HepG2 (cell line): Measurements from ENCODE around the gene CAPN12. TPM values are rescaled to one million over a fixed set of nuclear protein-coding genes. Genes with fewer than 3 reads are reported as not detected.

Experiments
- CBX1 ChIP-seq: IDR thresholded peaks from one replicate; pipeline ENCODE4 v1.6.1; 2016; ENCODE audit warnings: antibody characterized with exemption, low read depth
- CEBPZ ChIP-seq: IDR thresholded peaks from 2 replicates; pipeline ENCODE4 v1.6.1; 2012; ENCODE audit warnings: low read length, improper control_type of control experiment
- HNRNPL ChIP-seq: fragments of 200-400 bp; formaldehyde crosslinking; IDR thresholded peaks from 2 replicates; pipeline ENCODE4 v1.6.1; 2017; ENCODE audit warnings: mild to moderate bottlenecking, low read depth, low read length
- KDM6A ChIP-seq: IDR thresholded peaks from 2 replicates; pipeline ENCODE4 v1.6.1; 2016; ENCODE audit warnings: low read depth
- MLX ChIP-seq: IDR thresholded peaks from 2 replicates; pipeline ENCODE4 v1.6.1; 2016
- MXD4 ChIP-seq: IDR thresholded peaks from 2 replicates; pipeline ENCODE4 v1.6.1; 2016; ENCODE audit warnings: mild to moderate bottlenecking, missing biosample characterization, missing genetic modification reagents
- NAIF1 ChIP-seq: sonication (generic); formaldehyde crosslinking; IDR thresholded peaks from 2 replicates; pipeline ENCODE4 v1.5.0; 2020; ENCODE audit warnings: mild to moderate bottlenecking, missing genetic modification reagents, borderline replicate concordance
- SIN3A ChIP-seq: IDR thresholded peaks from 2 replicates; pipeline ENCODE4 v1.6.1; 2011; ENCODE audit warnings: low read depth, mild to moderate bottlenecking, control low read depth, low read length, borderline replicate concordance
- STAT6 ChIP-seq: sonication (generic); formaldehyde crosslinking; IDR thresholded peaks from 2 replicates; pipeline ENCODE4 v1.4.0; 2020; ENCODE audit warnings: missing genetic modification reagents, mild to moderate bottlenecking, borderline replicate concordance
- TCF7 ChIP-seq: sonication (generic); IDR thresholded peaks from 2 replicates; pipeline ENCODE4 v1.6.1; 2016; ENCODE audit warnings: antibody characterized with exemption, low read depth
- ZBTB46 ChIP-seq: sonication (generic); formaldehyde crosslinking; IDR thresholded peaks from 2 replicates; pipeline ENCODE4 v1.4.0; 2020; ENCODE audit warnings: mild to moderate bottlenecking, missing genetic modification reagents, borderline replicate concordance
- ZFP36 ChIP-seq: fragments of 150-350 bp; IDR thresholded peaks from 2 replicates; pipeline ENCODE4 v1.6.1; 2018; ENCODE audit warnings: borderline replicate concordance, low read length, low read depth; ENCODE audit not compliant: partially characterized antibody
- ZMYM2 ChIP-seq: sonication (generic); formaldehyde crosslinking; IDR thresholded peaks from 2 replicates; pipeline ENCODE4 v1.8.0; 2022; ENCODE audit warnings: mild to moderate bottlenecking, missing genetic modification reagents
- ZNF530 ChIP-seq: sonication (generic); formaldehyde crosslinking; IDR thresholded peaks from 2 replicates; pipeline ENCODE4 v1.5.0; 2020; ENCODE audit warnings: low read depth, mild to moderate bottlenecking, missing genetic modification reagents
- ZNF546 ChIP-seq: sonication (generic); formaldehyde crosslinking; conservative IDR thresholded peaks from 2 replicates; pipeline ENCODE4 v1.8.1; 2023; ENCODE audit warnings: mild to moderate bottlenecking, missing genetic modification reagents
- ZNF574 ChIP-seq: sonication (generic); formaldehyde crosslinking; IDR thresholded peaks from 2 replicates; pipeline ENCODE4 v1.4.0; 2020; ENCODE audit warnings: missing genetic modification reagents
- ZNF616 ChIP-seq: sonication (generic); formaldehyde crosslinking; IDR thresholded peaks from 2 replicates; pipeline ENCODE4 v1.5.0; 2020; ENCODE audit warnings: low read depth, mild to moderate bottlenecking, missing genetic modification reagents
- ZNF768 ChIP-seq: sonication (generic); formaldehyde crosslinking; IDR thresholded peaks from 2 replicates; pipeline ENCODE4 v1.4.0; 2020; ENCODE audit warnings: missing genetic modification reagents
- polyA plus RNA-seq, 8 experiments: library from polyadenylated mRNA; depleted of rRNA in 3 of 8; stranded (reverse) in 7 of 8; unstranded in 1 of 8; fragments of >200 nt; fragmentation: Illumina TruSeq in 4 of 8; extraction: Trizol in 4 of 8; gene quantifications; 2 replicates each; pipeline versions ENCODE4 v1.2.1 to v1.2.3, GENCODE V29; 2011 to 2016; ENCODE audit warnings: low read depth in 4 of 8, missing spikeins in 1 of 8, mixed read lengths in 1 of 8; ENCODE audit not compliant: insufficient read depth in 1 of 8
- total RNA-seq, 5 experiments: library from RNA; depleted of rRNA; stranded (reverse); fragments of >200 nt; fragmentation: Illumina TruSeq; extraction: Trizol; gene quantifications; 2 replicates each; pipeline ENCODE4 v1.2.3, GENCODE V29; 2016; ENCODE audit warnings: low read depth in 1 of 5

CAPN12 gene
- total and polyA plus RNA-seq, 2 of the 13 experiments (the other 11 are each of a cell fraction or from before 2014, with no cell fraction given): 1.6 to 13.6 TPM

- TF ChIP-seq TCF7 (no peak), MLX (0 out of 2 replicates have a peak, but pooled peaks have one; percentile 31), MXD4 (peak; percentile 48; the same call in 1 of the 2 replicates), ZNF616 (no peak), ZNF530 (CRISPR knock-in tag) (no peak), HNRNPL (peak; percentile 73; the same call in 1 of the 2 replicates), KDM6A (CRISPR knock-in tag) (no peak), CBX1 (no peak), ZFP36 (no peak), ZNF574 (CRISPR knock-in tag) (peak; percentile 73), SIN3A (no peak), ZBTB46 (peak; percentile 88; the same call in 1 of the 2 replicates), CEBPZ (no peak), STAT6 (CRISPR knock-in tag) (no peak), ZMYM2 (CRISPR knock-in tag) (no peak), ZNF768 (CRISPR knock-in tag) (no peak), NAIF1 (CRISPR knock-in tag) (no peak), ZNF546 (CRISPR knock-in tag) (no peak)
Observed at GRCh38 chr19:38721979-38722773, 22.1 kb downstream of the CAPN12 start (continued).
